KMS-11 (cell line): Measurements from ENCODE around the gene HDAC4.

ENCODE experiments used
- H2AFZ ChIP-seq: fragments of 200-600 bp; sonication (generic); 2 replicates; pipeline ENCODE4 v1.6.1; 2016; ENCODE audit warnings: antibody characterized with exemption, mixed run types, low read depth
- H3K27ac ChIP-seq: fragments of 200-600 bp; sonication (generic); 2 replicates; pipeline ENCODE4 v1.6.1; 2016; ENCODE audit warnings: mild to moderate bottlenecking, mixed run types
- H3K27me3 ChIP-seq: fragments of 200-600 bp; sonication (generic); 2 replicates; pipeline ENCODE4 v1.6.1; 2017; ENCODE audit warnings: mild to moderate bottlenecking, low read depth, mixed run types, moderate library complexity; ENCODE audit not compliant: insufficient read depth
- H3K36me3 ChIP-seq: fragments of 200-600 bp; sonication (generic); 2 replicates; pipeline ENCODE4 v1.6.1; 2017; ENCODE audit warnings: mild to moderate bottlenecking, mixed run types; ENCODE audit not compliant: insufficient read depth
- H3K4me1 ChIP-seq: fragments of 200-600 bp; sonication (generic); 2 replicates; pipeline ENCODE4 v1.6.1; 2016; ENCODE audit warnings: mild to moderate bottlenecking, low read depth, mixed run types; ENCODE audit not compliant: poor library complexity, severe bottlenecking
- H3K4me2 ChIP-seq: fragments of 200-600 bp; sonication (generic); 2 replicates; pipeline ENCODE4 v1.7.0; 2016; ENCODE audit warnings: mild to moderate bottlenecking, mixed run types
- H3K4me3 ChIP-seq: fragments of 200-600 bp; sonication (generic); IDR thresholded peaks from 2 replicates; pipeline ENCODE4 v1.6.1; 2017; ENCODE audit warnings: low read depth, low read length, mixed read lengths; ENCODE audit not compliant: insufficient read depth
- H3K79me2 ChIP-seq: fragments of 200-600 bp; sonication (generic); 2 replicates; pipeline ENCODE4 v1.6.1; 2016; ENCODE audit warnings: low read depth, mixed run types; ENCODE audit not compliant: insufficient read depth
- H3K9ac ChIP-seq: fragments of 200-600 bp; sonication (generic); 2 replicates; pipeline ENCODE4 v1.6.1; 2016; ENCODE audit warnings: mild to moderate bottlenecking, mixed run types
- H4K20me1 ChIP-seq: fragments of 200-600 bp; sonication (generic); 2 replicates; pipeline ENCODE4 v1.6.1; 2016; ENCODE audit warnings: mild to moderate bottlenecking, mixed run types; ENCODE audit not compliant: insufficient read depth
- CTCF ChIP-seq: fragments of 200-600 bp; sonication (generic); conservative IDR thresholded peaks from 2 replicates; pipeline ENCODE4 v1.6.1; 2017; ENCODE audit warnings: low read depth, mild to moderate bottlenecking, antibody characterized with exemption, low read length, moderate library complexity, mixed read lengths

The HDAC4 gene

GRCh38 chr2:239111401-239112100 is 289.3 kb downstream of the HDAC4 start:
- no peaks in the 10 kb centered on the region for H3K4me1 ChIP-seq
- no peak overlapping the region for H2AFZ ChIP-seq
- TF ChIP-seq CTCF = no peak

GRCh38 chr2:239110595-239111048 is 290.2 kb downstream of the HDAC4 start:
- Histone ChIP-seq H3K4me1 (no peaks in the 10 kb centered on the region), H3K4me3 (no peak overlapping the region), H3K4me2 (no peak overlapping the region), H4K20me1 (no peaks in the 10 kb centered on the region), H3K36me3 (no peaks in the 10 kb centered on the region), H3K27me3 (no peaks in the 10 kb centered on the region), H2AFZ (no peak overlapping the region), H3K79me2 (no peaks in the 10 kb centered on the region), H3K27ac (no peak overlapping the region), H3K9ac (no peak overlapping the region)
- TF ChIP-seq CTCF = no peak

More at GRCh38 chr2:239111401-239112100, 289.3 kb downstream of the HDAC4 start:
- H3K9ac ChIP-seq = no peak overlapping the region
- H3K4me3 ChIP-seq = no peak overlapping the region
- H3K36me3 ChIP-seq = no peaks in the 10 kb centered on the region
- no peaks in the 10 kb centered on the region for H4K20me1 ChIP-seq
- H3K79me2 ChIP-seq = no peaks in the 10 kb centered on the region
- no peak overlapping the region for H3K27ac ChIP-seq
- H3K4me2 ChIP-seq = no peak overlapping the region
- H3K27me3 ChIP-seq = no peaks in the 10 kb centered on the region

GRCh38 chr2:239109928-239110545 is 290.8 kb downstream of the HDAC4 start:
- Histone ChIP-seq H3K27ac (no peak overlapping the region), H3K36me3 (no peaks in the 10 kb centered on the region), H3K9ac (no peak overlapping the region), H3K79me2 (no peaks in the 10 kb centered on the region), H2AFZ (no peak overlapping the region), H3K4me2 (no peak overlapping the region), H3K4me1 (no peaks in the 10 kb centered on the region), H3K4me3 (no peak overlapping the region), H3K27me3 (no peaks in the 10 kb centered on the region), H4K20me1 (no peaks in the 10 kb centered on the region)
- TF ChIP-seq CTCF = no peak

GRCh38 chr2:239109041-239109927 is 291.5 kb downstream of the HDAC4 start:
- no peak overlapping the region for H3K9ac ChIP-seq
- H4K20me1 ChIP-seq = no peaks in the 10 kb centered on the region
- no peaks in the 10 kb centered on the region for H3K27me3 ChIP-seq
- H3K79me2 ChIP-seq = no peaks in the 10 kb centered on the region
- H3K4me2 ChIP-seq = no peak overlapping the region
- no peak overlapping the region for H2AFZ ChIP-seq
- H3K36me3 ChIP-seq = no peaks in the 10 kb centered on the region
- no peaks in the 10 kb centered on the region for H3K4me1 ChIP-seq
- no peak for TF ChIP-seq CTCF
- no peak overlapping the region for H3K27ac ChIP-seq
- H3K4me3 ChIP-seq = no peak overlapping the region
